ENCODE measurements around the gene CCDC88B. TPM values are rescaled to one million over a fixed set of nuclear protein-coding genes. Genes with fewer than 3 reads are reported as not detected.
"Not testable (repeated sequence)": the region's sequence is repeated elsewhere in the genome, so short reads cannot be mapped to it uniquely, and the experiment has no call there.

The CCDC88B gene
- total RNA-seq, 8 experiments from 2014 or later = 0.90 to 8.6 (median 3.0) TPM

DNA sequence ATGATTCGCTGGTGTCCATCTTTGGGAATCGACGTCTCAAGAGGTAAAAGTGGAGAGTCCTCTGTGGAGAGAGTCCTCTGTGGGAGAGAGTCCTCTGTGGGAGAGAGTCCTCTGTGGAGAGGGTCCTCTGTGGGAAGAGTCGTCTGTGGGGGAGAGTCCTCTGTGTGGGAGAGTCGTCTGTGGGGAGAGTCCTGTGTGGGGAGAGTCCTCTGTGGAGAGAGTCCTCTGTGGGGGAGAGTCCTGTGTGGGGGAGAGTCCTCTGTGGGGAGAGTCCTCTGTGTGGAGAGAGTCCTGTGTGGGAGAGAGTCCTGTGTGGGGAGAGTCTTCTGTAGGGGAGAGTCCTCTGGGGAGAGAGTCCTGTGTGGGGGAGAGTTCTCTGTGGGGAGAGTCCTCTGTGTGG, 19.0 kb upstream of the CCDC88B start:
- WGBS, 10 experiments = 80 to 95% (median 92%) methylated on average over 1 to 3 of the region's 5 CpGs; no CpG with 5 or more reads in 6 of the 10 experiments
- Histone ChIP-seq H3K4me1 (replicated peaks in 1 of 2) (peaks cover 11 to 12% of the 10 kb centered on the region in 2 donors), H3K27ac (no peak overlapping the region), H3K4me3 (no peak overlapping the region)
- in situ Hi-C loops (cut with MboI; ENCODE audit: low pct_unique_long_range_greater_than_20kb in 2 of 9, low sequenced_read_pairs in 9 of 9, unreplicated experiment in 9 of 9) = no loop called here
- ATAC-seq (replicated peaks in 6 of 8) = no peak

DNA sequence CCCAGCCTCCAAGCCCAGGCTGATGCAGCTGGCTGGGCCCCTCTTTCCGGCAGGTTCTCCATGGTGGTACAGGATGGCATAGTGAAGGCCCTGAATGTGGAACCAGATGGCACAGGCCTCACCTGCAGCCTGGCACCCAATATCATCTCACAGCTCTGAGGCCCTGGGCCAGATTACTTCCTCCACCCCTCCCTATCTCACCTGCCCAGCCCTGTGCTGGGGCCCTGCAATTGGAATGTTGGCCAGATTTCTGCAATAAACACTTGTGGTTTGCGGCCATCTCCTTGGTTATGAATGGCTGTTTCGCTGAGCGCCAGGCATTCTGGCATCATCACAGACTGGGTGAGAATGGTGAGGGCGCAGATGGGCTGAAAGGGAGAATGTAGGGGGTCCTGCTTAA, 18.5 kb upstream of the CCDC88B start:
- no peak overlapping the region for H3K4me3 ChIP-seq
- 80 to 100% (median 100%) methylated on average over 1 to 4 of the region's 5 CpGs; no CpG with 5 or more reads in 5 of the 10 experiments for WGBS, 10 experiments
- in situ Hi-C loops (cut with MboI; ENCODE audit: low pct_unique_long_range_greater_than_20kb in 2 of 9, low sequenced_read_pairs in 9 of 9, unreplicated experiment in 9 of 9) = no loop called here
- no peak for ATAC-seq (replicated peaks in 6 of 8)
- H3K4me1 ChIP-seq (replicated peaks in 1 of 2) = peaks cover 9% of the 10 kb centered on the region in 2 donors
- H3K27ac ChIP-seq = no peak overlapping the region

- ATAC-seq (replicated peaks in 6 of 8) = no peak
- H3K27ac ChIP-seq = no peak overlapping the region
- in situ Hi-C loops (cut with MboI; ENCODE audit: low pct_unique_long_range_greater_than_20kb in 2 of 9, low sequenced_read_pairs in 9 of 9, unreplicated experiment in 9 of 9) = no loop called here
- H3K4me3 ChIP-seq = no peak overlapping the region
- H3K4me1 ChIP-seq (replicated peaks in 1 of 2) = peaks cover 6 to 7% of the 10 kb centered on the region in 2 donors
- 64% methylated on average over 5 of the region's 7 CpGs; no CpG with 5 or more reads in 9 of the 10 experiments for WGBS, 10 experiments
These were observed 17.1 kb upstream of the CCDC88B start for GRCh38 chr11:64322925-64323260.

- Histone ChIP-seq H3K27ac (no peak overlapping the region), H3K4me3 (no peak overlapping the region), H3K4me1 (replicated peaks in 1 of 2) (peaks cover 6 to 7% of the 10 kb centered on the region in 2 donors)
- ATAC-seq (replicated peaks in 6 of 8) = peak in 2 of 8 experiments; percentile 1 to 5
- in situ Hi-C loops (cut with MboI; ENCODE audit: low pct_unique_long_range_greater_than_20kb in 2 of 9, low sequenced_read_pairs in 9 of 9, unreplicated experiment in 9 of 9) = no loop called here
- 33 to 50% (median 40%) methylated on average over 1 to 2 of the region's 5 CpGs; no CpG with 5 or more reads in 7 of the 10 experiments for WGBS, 10 experiments
These were observed 16.6 kb upstream of the CCDC88B start for GRCh38 chr11:64323373-64323772.

GRCh38 chr11:64323984-64324383, 16.0 kb upstream of the CCDC88B start:
- H3K27ac ChIP-seq; in situ Hi-C loops (cut with MboI; ENCODE audit: low pct_unique_long_range_greater_than_20kb in 2 of 9, low sequenced_read_pairs in 9 of 9, unreplicated experiment in 9 of 9); H3K4me3 ChIP-seq; H3K4me1 ChIP-seq (replicated peaks in 1 of 2): not testable (repeated sequence)
- ATAC-seq (replicated peaks in 6 of 8) = peak in 2 of 8 experiments; percentile 7 to 11
- WGBS, 10 experiments = 100% methylated on average over 3 of the region's 4 CpGs; no CpG with 5 or more reads in 9 of the 10 experiments

DNA sequence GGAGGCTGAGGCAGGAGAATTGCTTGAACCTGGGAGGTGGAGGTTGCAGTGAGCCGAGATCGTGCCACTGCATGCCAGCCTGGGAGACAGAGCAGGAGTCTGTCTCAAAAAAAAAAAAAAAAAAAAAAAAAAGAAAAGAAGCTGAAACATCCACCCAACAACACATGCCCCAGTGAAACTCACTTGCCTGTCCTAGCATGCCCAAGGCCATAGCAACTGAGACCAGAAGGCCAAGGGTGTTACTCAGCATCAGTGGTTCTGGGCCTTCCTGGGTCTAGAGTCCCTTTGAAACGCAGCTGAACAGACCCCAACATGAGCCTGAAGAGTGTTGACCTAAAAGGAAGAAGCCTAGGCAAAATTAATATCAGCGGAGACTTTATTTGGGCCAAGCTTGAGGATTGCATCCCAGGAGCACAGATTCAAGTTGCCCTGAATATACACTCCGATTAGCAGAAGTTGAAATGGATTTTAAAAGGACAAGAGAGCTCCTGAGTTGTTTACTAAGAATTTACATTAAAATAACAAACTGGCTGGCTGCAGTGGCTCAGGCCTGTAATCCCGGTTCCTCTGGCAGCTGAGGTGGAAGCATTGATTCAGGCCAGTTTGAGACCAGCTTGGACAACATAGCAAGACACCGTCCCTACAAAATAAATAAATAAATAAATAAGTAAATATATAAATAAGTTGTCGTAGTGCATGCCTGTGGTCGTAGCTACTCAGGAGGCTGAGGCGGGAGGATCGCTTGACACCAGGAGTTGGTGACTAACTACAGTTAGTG, 15.1 kb upstream of the CCDC88B start:
- WGBS, 10 experiments = 71 to 92% (median 86%) methylated on average over 2 to 9 of the region's 11 CpGs; no CpG with 5 or more reads in 1 of the 10 experiments
- Histone ChIP-seq H3K27ac (no peak overlapping the region), H3K4me3 (no peak overlapping the region), H3K4me1 (replicated peaks in 1 of 2) (no peaks in the 10 kb centered on the region)
- in situ Hi-C loops (cut with MboI; ENCODE audit: low pct_unique_long_range_greater_than_20kb in 2 of 9, low sequenced_read_pairs in 9 of 9, unreplicated experiment in 9 of 9) = no loop called here
- peak in 4 of 8 experiments; percentile 2 to 34 (median 4) for ATAC-seq (replicated peaks in 6 of 8)

DNA sequence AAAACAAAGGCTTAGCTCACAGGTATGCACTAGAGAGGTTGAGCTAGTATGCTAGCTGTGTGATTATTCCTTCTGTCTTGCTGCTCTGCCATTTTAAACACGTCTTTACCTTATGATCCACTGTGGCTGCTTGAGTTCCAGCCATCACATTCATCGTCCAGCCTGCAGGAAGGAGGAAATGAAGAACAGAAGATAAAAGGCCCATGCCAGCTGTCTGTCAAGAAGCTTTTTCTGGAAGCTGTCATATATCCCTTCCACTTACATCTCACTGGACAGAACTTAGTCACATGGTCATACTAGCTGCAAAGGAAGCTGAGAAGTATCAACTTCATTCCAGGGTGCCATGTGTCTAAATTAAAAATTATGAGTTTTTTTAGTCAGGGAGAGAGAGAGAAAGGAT, 12.6 kb upstream of the CCDC88B start:
- Histone ChIP-seq H3K4me3 (no peak overlapping the region), H3K4me1 (replicated peaks in 1 of 2) (no peaks in the 10 kb centered on the region), H3K27ac (no peak overlapping the region)
- in situ Hi-C loops (cut with MboI; ENCODE audit: low pct_unique_long_range_greater_than_20kb in 2 of 9, low sequenced_read_pairs in 9 of 9, unreplicated experiment in 9 of 9) = no loop called here
- no peak for ATAC-seq (replicated peaks in 6 of 8)
- 88 to 100% (median 98%) methylated on average over 1 to 2 of the region's 2 CpGs; no CpG with 5 or more reads in 4 of the 10 experiments for WGBS, 10 experiments

DNA sequence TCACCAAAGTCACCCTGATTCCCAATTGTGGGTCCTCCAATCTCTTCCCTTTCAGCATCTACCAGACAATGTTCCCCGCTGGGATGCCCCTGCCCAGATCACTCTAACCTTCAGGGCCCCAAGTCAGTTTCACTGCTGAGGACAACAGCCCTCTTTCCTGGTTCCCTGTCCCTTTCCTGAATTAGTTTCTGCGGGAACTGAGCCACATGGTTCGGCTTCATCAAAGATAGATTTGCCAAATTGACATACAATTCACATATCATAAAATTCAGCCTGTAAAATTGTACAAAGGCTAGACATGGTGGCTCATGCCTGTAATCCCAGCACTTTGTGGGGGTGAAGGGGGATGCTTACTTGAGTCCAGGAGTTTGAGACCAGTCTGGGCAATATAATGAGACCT, 12.0 kb upstream of the CCDC88B start:
- no peak overlapping the region for H3K4me3 ChIP-seq
- in situ Hi-C loops (cut with MboI; ENCODE audit: low pct_unique_long_range_greater_than_20kb in 2 of 9, low sequenced_read_pairs in 9 of 9, unreplicated experiment in 9 of 9) = no loop called here
- ATAC-seq (replicated peaks in 6 of 8) = no peak
- no peak overlapping the region for H3K27ac ChIP-seq
- no peaks in the 10 kb centered on the region for H3K4me1 ChIP-seq (replicated peaks in 1 of 2)
- WGBS, 10 experiments = 63 to 100% (median 100%) methylated on average over 1 to 3 of the region's 3 CpGs; no CpG with 5 or more reads in 3 of the 10 experiments

GRCh38 chr11:64330888-64331287, 9.1 kb upstream of the CCDC88B start:
- Histone ChIP-seq H3K4me3 (no peak overlapping the region), H3K4me1 (replicated peaks in 1 of 2) (peaks cover 8% of the 10 kb centered on the region in 2 donors), H3K27ac (no peak overlapping the region)
- WGBS, 10 experiments = 24 to 100% (median 100%) methylated on average over 1 to 3 of the region's 11 CpGs; no CpG with 5 or more reads in 4 of the 10 experiments
- ATAC-seq (replicated peaks in 6 of 8) = no peak
- in situ Hi-C loops (cut with MboI; ENCODE audit: low pct_unique_long_range_greater_than_20kb in 2 of 9, low sequenced_read_pairs in 9 of 9, unreplicated experiment in 9 of 9) = no loop called here

DNA sequence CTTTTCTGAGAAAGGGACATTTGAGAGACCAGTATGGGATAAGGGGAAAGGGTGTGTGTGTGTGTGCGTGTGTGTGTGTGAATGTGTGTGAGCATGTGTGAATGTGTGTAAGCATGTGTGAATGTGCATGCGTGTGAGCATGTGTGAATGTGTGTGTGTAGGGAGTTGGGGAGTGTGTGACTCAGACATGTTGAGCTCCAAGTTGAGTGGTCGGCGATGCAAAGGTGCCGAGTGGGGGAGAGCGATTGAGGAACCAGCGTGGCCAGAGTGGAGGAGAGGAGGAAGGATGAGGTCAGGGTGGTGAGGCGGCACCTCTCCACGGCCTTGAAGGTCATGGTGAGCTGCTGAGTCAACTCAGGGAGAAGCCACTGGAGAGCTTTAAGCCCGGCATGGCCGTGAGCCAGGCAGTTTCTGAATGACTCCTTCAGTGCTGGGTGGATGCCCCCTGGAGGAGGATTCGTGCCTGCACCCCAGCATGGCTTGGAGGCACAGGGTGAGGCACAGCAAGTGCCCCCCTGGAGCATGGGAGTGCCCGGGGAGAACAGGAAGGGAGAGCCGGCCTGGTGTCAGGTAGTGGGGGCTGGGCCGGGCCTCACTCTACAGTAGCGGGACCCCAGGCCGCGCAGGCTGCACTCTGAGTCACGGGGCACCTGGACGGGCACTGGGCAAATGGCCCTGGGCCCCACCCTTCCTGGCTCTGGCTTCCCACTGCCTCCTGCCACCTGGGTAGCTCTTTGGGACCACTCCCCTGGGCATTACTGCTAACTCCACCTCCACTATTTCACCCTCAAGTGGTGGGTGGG, 8.2 kb upstream of the CCDC88B start:
- ATAC-seq (replicated peaks in 6 of 8) = peak in 6 of 8 experiments; percentile 4 to 86 (median 54)
- Histone ChIP-seq H3K4me3 (no peak overlapping the region), H3K27ac (no peak overlapping the region), H3K4me1 (replicated peaks in 1 of 2) (peaks cover 8% of the 10 kb centered on the region in 2 donors)
- in situ Hi-C loops (cut with MboI; ENCODE audit: low pct_unique_long_range_greater_than_20kb in 2 of 9, low sequenced_read_pairs in 9 of 9, unreplicated experiment in 9 of 9) = no loop called here
- WGBS, 10 experiments = 6 to 86% (median 42%) methylated on average over 1 to 12 of the region's 20 CpGs; no CpG with 5 or more reads in 2 of the 10 experiments

- 28 to 100% (median 83%) methylated on average over 2 to 7 of the region's 8 CpGs; no CpG with 5 or more reads in 3 of the 10 experiments for WGBS, 10 experiments
- in situ Hi-C loops (cut with MboI; ENCODE audit: low pct_unique_long_range_greater_than_20kb in 2 of 9, low sequenced_read_pairs in 9 of 9, unreplicated experiment in 9 of 9) = no loop called here
- no peak for ATAC-seq (replicated peaks in 6 of 8)
- Histone ChIP-seq H3K4me1 (replicated peaks in 1 of 2) (peaks cover 8% of the 10 kb centered on the region in 2 donors), H3K27ac (no peak overlapping the region), H3K4me3 (no peak overlapping the region)
These were observed 6.4 kb upstream of the CCDC88B start for GRCh38 chr11:64333556-64333955.

- Histone ChIP-seq H3K4me1 (replicated peaks in 1 of 2) (peaks cover 8% of the 10 kb centered on the region in 2 donors), H3K27ac (peak overlapping the region in 1 of 2 donors; percentile 8), H3K4me3 (no peak overlapping the region)
- WGBS, 10 experiments = 0 to 100% (median 49%) methylated on average over 1 to 9 of the region's 13 CpGs; no CpG with 5 or more reads in 2 of the 10 experiments
- ATAC-seq (replicated peaks in 6 of 8) = peak; percentile 83 to 99 (median 98)
- in situ Hi-C loops (cut with MboI; ENCODE audit: low pct_unique_long_range_greater_than_20kb in 2 of 9, low sequenced_read_pairs in 9 of 9, unreplicated experiment in 9 of 9) = no loop called here
These were observed 5.0 kb upstream of the CCDC88B start for GRCh38 chr11:64334764-64335735.
